GM19467 (cell line): ENCODE results near the gene KRT6A.

ENCODE experiments used
- ATAC-seq: cut with Tn5 transposase; IDR thresholded peaks from one replicate; pipeline ENCODE4 v1.9.1; 2021; ENCODE audit warnings: mild to moderate bottlenecking, moderate library complexity; ENCODE audit not compliant: unreplicated experiment

The KRT6A gene

GRCh38 chr12:52438305-52439301 lies 54.5 kb downstream of the KRT6A start:
- no peak for ATAC-seq

- ATAC-seq, result no peak
Measured at GRCh38 chr12:52437508-52437907, 55.5 kb downstream of the KRT6A start.
